Right lobe of liver (tissue), 4 donors: ENCODE measurements around the gene GTF2A1.

ENCODE experiments used
- CTCF ChIP-seq, 4 donors: fragments of 200-600 bp in 3 of 4; fragments of 450-650 bp in 1 of 4; IDR thresholded peaks; one replicate each; pipeline versions ENCODE4 v1.5.1 to v1.8.0; 2016 to 2022; ENCODE audit warnings: antibody characterized with exemption in 4 of 4, mild to moderate bottlenecking in 2 of 4
- POLR2A ChIP-seq: fragments of 450-650 bp; IDR thresholded peaks from one replicate; pipeline ENCODE4 v1.6.1; 2017; ENCODE audit warnings: antibody characterized with exemption, mild to moderate bottlenecking
- donor health status: DM: no; HTN: no; CAD: no.
- donor health status: DM: no; HTN: no; CAD: no.
- donor health status: DM: no; HTN: yes; CAD: no.

- TF ChIP-seq CTCF (IDR thresholded peaks at IDR 0.05) (no peak), POLR2A (no peak)
These were observed 11.5 kb downstream of the GTF2A1 start for GRCh38 chr14:81209167-81209836.
